ENCODE results near the gene FOXP3.

DNA sequence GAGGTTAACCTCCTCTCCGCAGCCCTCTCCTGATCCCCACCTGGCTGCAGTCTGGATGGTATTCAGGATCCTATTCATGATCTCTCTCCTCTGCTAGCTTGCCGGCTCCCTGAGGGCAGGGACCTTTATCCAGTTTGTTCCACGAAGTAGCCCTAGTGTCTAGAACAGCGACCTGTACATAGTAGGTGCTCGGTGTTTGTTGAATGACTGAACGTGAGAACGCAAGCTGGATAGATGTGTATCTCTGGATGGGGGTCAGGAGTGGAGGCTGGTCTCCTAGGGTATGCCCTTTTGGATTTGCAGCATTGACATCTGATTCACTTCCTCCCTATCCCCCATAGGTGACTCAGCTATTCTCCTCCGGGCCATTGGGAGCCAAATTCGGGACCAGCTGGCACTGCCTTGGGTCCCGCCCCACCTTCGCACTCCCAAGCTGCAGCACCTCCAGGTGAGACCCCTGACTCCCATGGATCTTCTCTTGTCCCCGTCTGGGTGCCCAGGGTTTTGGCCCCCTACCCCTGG is 21.9 kb downstream of the FOXP3 start:
- TF ChIP-seq, protein P1, sequence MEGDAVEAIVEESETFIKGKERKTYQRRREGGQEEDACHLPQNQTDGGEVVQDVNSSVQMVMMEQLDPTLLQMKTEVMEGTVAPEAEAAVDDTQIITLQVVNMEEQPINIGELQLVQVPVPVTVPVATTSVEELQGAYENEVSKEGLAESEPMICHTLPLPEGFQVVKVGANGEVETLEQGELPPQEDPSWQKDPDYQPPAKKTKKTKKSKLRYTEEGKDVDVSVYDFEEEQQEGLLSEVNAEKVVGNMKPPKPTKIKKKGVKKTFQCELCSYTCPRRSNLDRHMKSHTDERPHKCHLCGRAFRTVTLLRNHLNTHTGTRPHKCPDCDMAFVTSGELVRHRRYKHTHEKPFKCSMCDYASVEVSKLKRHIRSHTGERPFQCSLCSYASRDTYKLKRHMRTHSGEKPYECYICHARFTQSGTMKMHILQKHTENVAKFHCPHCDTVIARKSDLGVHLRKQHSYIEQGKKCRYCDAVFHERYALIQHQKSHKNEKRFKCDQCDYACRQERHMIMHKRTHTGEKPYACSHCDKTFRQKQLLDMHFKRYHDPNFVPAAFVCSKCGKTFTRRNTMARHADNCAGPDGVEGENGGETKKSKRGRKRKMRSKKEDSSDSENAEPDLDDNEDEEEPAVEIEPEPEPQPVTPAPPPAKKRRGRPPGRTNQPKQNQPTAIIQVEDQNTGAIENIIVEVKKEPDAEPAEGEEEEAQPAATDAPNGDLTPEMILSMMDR (IDR thresholded peaks at IDR 0.05): no peak
- TF ChIP-seq POLR2A (IDR thresholded peaks at IDR 0.05): no peak

All from vagina (tissue), 2 donors.